T-helper 9 cell (primary cell): ENCODE results near the gene TAS2R41.
"Not testable (repeated sequence)": the region's sequence is repeated elsewhere in the genome, so short reads cannot be mapped to it uniquely, and the experiment has no call there.

ENCODE experiments used
- DNase-seq: peaks from one replicate; pipeline ENCODE4 v3.0.0-alpha.2; 2020

TAS2R41 gene

DNA sequence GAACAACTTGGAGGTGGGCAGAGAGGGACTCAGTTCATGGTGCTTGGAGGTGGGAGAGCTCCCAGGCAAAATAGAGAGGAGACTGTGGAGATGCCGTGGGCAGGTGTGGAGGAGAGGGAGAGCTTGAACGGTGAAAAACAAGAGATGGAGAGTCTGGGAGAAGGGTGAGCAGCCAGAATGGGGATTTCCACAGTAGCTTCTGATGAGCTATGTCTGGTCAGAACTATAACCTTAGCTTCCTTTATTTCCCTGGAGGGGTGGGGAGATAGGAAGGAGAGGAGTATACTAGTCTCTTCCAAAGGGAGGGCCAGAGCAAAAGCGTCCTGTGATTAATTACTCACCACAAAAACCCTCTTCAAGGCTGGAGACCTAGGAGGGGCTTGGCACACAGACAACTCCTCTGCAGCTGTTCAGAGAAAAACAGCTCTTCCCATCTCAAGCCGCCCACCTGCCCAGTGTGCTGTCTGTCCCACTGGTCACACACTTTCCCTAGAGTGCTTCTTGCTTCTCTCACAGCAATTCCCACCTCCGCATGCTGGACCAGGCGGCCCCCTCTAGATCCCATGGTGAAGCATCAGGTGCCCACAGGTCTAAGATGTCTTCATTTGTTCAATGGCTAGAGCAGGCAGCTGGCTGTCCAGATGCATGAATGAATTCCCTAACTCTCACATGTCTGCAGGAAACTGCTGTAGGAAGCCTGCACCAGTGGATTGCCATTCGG lies 41.9 kb downstream of the TAS2R41 start:
- DNase-seq, result no peak

DNA sequence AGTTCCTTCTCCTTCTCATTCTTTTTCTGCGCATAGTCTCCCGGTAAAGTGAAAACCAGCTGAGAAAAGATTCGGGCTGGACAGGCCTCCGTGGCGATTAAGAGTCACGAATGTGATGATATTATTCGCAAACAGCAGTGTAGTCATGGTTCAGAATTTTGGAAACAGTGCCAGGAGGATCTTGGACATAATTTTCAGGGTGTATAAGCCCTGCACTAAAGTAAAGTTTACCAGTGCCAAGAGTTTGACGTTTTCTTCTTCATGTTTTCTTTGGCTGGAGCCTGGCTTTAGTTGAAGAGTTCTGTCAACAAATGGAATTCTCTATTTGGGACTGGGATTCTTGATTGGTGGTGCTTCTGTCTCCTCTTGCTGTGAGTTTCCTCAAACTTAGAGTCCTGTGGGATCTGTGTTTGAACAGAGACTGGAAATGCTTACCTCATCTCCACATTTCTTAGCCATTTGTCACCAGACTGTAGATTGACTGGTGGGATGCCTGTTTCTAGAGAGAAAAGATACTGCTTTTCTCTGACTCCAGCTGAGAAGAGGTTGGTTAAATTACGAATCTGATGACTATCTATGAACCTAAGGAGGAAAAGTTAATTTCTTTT lies 44.7 kb downstream of the TAS2R41 start:
- DNase-seq, result not testable (repeated sequence)
